ENCODE data around the gene PNPLA2.
A peak's percentile ranks its signal among the peaks of the same experiment; 100 is the strongest.

DNA sequence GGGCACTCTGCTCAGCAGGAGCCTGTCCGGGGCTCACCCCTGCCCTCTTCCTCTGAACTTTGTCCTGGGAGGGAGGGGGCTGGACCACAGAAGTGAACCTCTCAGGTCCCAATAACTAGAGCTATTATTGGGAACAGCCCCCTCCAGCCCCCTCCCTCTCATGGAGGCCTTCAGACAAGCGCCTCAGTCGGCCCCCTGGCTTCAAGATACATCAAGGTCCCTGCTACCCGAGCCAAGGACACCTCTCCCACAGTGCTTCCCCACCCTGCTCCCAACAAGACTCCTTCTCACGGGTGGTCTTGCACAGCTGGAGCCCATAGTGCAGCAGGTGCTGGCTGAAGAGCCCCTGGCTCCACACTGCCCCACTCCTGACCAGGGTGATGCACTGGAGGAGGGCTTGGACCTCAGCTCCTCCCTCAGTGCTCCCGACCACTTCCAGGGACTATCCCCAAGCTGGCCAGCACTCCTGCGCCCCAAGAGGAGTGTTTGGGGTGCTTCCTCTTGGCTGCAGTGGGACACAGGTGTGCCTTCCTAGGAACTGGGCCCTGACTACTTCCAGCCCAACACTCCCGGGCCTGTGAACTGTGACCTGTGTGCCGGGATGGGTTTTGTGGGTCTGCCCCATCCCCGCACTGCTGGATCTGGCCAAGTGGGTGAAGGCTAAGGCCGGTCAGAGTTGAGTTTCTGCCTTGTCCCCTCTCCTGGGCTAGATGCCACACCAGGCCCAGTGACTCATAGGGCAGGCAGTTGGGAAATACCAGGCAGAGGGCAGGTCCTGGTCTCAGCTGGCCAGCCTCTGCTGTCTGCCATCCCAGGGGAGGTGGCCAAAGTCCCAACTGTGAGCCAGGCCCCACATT lies 2.2 kb downstream of the PNPLA2 start:
- TF ChIP-seq, protein P1, sequence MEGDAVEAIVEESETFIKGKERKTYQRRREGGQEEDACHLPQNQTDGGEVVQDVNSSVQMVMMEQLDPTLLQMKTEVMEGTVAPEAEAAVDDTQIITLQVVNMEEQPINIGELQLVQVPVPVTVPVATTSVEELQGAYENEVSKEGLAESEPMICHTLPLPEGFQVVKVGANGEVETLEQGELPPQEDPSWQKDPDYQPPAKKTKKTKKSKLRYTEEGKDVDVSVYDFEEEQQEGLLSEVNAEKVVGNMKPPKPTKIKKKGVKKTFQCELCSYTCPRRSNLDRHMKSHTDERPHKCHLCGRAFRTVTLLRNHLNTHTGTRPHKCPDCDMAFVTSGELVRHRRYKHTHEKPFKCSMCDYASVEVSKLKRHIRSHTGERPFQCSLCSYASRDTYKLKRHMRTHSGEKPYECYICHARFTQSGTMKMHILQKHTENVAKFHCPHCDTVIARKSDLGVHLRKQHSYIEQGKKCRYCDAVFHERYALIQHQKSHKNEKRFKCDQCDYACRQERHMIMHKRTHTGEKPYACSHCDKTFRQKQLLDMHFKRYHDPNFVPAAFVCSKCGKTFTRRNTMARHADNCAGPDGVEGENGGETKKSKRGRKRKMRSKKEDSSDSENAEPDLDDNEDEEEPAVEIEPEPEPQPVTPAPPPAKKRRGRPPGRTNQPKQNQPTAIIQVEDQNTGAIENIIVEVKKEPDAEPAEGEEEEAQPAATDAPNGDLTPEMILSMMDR (conservative IDR thresholded peaks at IDR 0.05 in 1 of 2, IDR thresholded peaks at IDR 0.05 in 1 of 2; ENCODE audit: extremely low read depth in 1 of 2, insufficient read depth in 1 of 2, low read depth in 1 of 2, low read length in 2 of 2), result peak in 1 of 2 donors; percentile 8
- TF ChIP-seq EZH2 (IDR thresholded peaks at IDR 0.05; ENCODE audit: borderline replicate concordance, low read length), result no peak

Data from mammary epithelial cell (primary cell).